Lower lobe of right lung (tissue), 2 donors: ENCODE results near the gene CHRD. TPM values are rescaled to one million over a fixed set of nuclear protein-coding genes. Genes with fewer than 3 reads are reported as not detected.

Experiments
- ATAC-seq, 2 donors: fragments of 200-7000 bp; cut with Tn5 transposase; one replicate each; pipeline ENCODE4 v1.9.1; 2020 to 2022; ENCODE audit warnings: mild to moderate bottlenecking in 2 of 2, moderate library complexity in 2 of 2
- DNase-seq: peaks from one replicate; pipeline ENCODE4 v3.0.0-alpha.2; 2020
- H3K27ac ChIP-seq: fragments of 200-600 bp; one replicate; pipeline ENCODE4 v1.8.0; 2022
- H3K27me3 ChIP-seq: fragments of 200-600 bp; one replicate; pipeline ENCODE4 v1.8.0; 2022; ENCODE audit warnings: low read depth
- H3K36me3 ChIP-seq: fragments of 200-600 bp; one replicate; pipeline ENCODE4 v1.8.0; 2022; ENCODE audit warnings: mild to moderate bottlenecking
- H3K4me1 ChIP-seq: fragments of 200-600 bp; one replicate; pipeline ENCODE4 v1.8.0; 2022
- H3K4me3 ChIP-seq: fragments of 200-600 bp; one replicate; pipeline ENCODE4 v1.8.0; 2022; ENCODE audit warnings: mild to moderate bottlenecking
- H3K9me3 ChIP-seq: fragments of 200-600 bp; one replicate; pipeline ENCODE4 v1.8.0; 2022
- intact Hi-C: fragments of 100-400 bp; cut with DNase I; formaldehyde crosslinking; loops from one replicate; pipeline ENCODE4 v1.11.0; 2022
- total RNA-seq: library from RNA; stranded (reverse); fragmentation: NEBNext Ultra II Directional; extraction: Animal tissue kit (Norgen Biotek cat#: 25700); gene quantifications from one replicate; pipeline ENCODE4 v1.2.1, GENCODE V29; 2021
- TF ChIP-seq, protein P1 (sequence below): fragments of 200-600 bp; IDR thresholded peaks from one replicate; pipeline ENCODE4 v1.8.0; 2022; ENCODE audit warnings: antibody characterized with exemption, mild to moderate bottlenecking
- donor health status: DM: no; HTN: yes; CAD: no; lungs with severe emphysema.

The CHRD gene
- total RNA-seq, 1 donor from 2014 or later: 4.1 TPM

DNA sequence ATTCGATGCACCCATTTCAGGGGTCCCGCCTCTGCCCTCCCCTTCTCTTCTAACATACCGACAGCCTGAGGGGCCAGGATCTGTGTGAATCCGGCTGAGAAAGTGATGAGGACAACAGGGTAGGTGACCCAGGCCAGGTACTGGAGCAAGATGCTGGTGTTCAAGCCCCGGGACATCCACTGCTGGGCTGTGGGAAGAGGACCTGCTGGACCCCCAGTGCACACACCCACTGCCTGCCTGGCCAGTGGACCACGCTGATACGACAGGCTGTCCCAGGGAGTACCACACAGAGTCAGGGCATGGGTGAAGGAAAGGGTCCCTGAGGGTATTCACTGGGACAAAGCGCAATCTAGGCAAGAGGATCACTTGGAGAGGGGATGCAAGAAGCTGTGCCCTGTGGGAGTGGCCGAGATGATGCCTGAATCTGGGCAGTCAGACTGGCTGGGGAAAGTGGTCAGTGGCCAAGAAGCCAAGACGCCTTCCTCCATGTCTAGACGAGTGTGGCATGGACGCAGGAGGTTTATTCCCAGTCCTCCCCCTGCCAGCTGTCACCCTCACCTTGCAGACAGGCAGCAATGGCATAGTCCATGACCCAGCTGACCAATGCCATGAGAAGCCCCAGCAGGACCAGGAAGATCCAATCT, 21.6 kb upstream of the CHRD start:
- no peak for ATAC-seq
- no peaks in the 10 kb centered on the region for H3K9me3 ChIP-seq
- peaks cover 9% of the 10 kb centered on the region for H3K4me1 ChIP-seq
- no peak overlapping the region for H3K4me3 ChIP-seq
- TF ChIP-seq, protein P1, sequence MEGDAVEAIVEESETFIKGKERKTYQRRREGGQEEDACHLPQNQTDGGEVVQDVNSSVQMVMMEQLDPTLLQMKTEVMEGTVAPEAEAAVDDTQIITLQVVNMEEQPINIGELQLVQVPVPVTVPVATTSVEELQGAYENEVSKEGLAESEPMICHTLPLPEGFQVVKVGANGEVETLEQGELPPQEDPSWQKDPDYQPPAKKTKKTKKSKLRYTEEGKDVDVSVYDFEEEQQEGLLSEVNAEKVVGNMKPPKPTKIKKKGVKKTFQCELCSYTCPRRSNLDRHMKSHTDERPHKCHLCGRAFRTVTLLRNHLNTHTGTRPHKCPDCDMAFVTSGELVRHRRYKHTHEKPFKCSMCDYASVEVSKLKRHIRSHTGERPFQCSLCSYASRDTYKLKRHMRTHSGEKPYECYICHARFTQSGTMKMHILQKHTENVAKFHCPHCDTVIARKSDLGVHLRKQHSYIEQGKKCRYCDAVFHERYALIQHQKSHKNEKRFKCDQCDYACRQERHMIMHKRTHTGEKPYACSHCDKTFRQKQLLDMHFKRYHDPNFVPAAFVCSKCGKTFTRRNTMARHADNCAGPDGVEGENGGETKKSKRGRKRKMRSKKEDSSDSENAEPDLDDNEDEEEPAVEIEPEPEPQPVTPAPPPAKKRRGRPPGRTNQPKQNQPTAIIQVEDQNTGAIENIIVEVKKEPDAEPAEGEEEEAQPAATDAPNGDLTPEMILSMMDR: no peak
- no peak for DNase-seq
- peaks cover 10% of the 10 kb centered on the region for H3K36me3 ChIP-seq
- intact Hi-C loops: no loop called here
- no peaks in the 10 kb centered on the region for H3K27me3 ChIP-seq
- H3K27ac ChIP-seq: no peak overlapping the region

DNA sequence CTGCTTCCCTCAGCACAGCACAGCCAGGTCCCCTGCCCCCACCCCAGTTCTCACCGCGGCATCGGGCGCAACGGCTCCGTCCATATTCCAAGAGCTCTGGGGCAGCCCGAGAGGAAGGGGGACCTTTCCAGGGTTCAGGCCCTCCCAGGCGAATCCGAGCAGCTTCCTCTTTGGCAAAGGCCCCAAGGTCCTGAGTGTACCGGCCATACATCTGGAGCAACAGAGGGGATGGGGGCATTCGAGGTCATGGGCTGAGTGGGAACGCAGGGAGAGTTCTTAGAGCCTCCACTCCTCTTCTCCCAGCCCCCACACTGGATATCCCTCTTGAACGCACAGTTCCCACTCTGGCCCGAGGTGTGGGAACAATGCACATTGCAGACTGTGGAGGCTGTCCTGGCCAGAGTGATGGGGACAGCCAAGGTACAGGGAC, 20.9 kb upstream of the CHRD start:
- peaks cover 10% of the 10 kb centered on the region for H3K36me3 ChIP-seq
- no peak for DNase-seq

DNA sequence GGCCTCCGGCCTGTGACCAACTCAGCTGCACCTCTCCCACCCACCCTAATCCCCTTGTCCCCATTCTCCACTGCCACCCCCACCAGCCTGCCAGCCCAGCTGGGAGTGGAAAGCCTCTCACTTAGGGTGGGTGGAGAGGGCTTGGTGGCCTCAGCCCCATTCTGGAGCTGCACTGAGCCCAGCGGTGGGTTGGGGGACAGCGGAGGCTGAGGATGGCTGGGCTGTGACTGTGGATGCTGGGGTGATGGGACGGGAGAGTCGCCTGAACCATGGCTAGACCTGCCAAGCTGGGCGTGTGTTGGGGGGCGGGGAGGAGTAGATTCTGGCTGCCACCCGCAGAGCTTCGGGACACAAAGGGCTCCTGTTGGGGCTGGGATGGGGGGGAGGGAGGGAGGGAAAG, 20.2 kb upstream of the CHRD start:
- Histone ChIP-seq H3K9me3 (no peaks in the 10 kb centered on the region), H3K4me3 (no peak overlapping the region), H3K27ac (no peak overlapping the region), H3K36me3 (peaks cover 11% of the 10 kb centered on the region), H3K4me1 (peaks cover 22% of the 10 kb centered on the region), H3K27me3 (no peaks in the 10 kb centered on the region)
- intact Hi-C loops: no loop called here
- ATAC-seq (no peak), DNase-seq (no peak)
- TF ChIP-seq, protein P1: no peak

More for the DNA sequence above, 20.9 kb upstream of the CHRD start:
- Histone ChIP-seq H3K4me1 (peaks cover 15% of the 10 kb centered on the region), H3K9me3 (no peaks in the 10 kb centered on the region), H3K27ac (no peak overlapping the region), H3K4me3 (no peak overlapping the region), H3K27me3 (no peaks in the 10 kb centered on the region)
- TF ChIP-seq, protein P1: no peak
- intact Hi-C loops: no loop called here
- ATAC-seq: no peak

DNA sequence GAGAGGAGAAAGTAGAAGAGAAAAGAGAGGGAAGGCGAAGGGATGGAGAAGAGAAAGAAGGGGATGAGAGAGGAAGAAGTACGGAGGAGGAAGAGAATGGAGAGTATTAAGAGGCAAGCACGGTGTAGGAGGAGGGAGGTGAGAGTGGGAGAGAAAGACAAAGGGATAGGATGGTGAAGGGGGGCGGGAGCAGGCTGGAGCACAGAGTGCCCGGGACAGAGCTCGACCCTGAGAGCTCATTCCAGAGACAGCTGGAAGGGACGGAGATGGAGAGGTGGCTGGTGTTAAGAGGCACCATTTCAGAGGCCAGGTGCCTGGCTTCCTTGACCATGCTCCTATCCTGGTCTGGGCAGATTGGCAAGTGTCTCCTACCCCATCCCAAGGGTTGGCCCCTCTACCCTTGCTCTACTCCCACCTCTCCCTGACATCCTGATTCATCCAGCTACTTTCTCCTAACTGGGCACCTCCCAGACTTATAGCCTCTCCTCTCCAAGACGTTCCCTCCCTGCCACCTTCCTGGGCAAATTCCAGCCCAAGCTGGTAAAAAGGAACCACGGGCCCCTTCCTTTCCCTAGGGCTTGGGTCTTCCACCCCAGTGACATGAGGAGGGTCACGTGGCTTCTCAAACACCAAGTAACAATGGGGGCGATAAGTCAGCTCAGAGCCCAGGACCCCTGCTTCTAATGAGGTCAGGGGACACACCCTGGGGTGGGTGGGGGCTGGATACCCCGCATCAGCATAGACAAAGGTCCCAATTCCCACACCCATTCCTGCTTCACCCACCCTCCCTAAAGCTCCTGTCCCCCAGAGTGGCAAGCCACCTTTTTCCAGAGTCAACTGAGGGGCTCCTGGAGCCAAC, 19.6 kb upstream of the CHRD start:
- peaks cover 23% of the 10 kb centered on the region for H3K4me1 ChIP-seq
- H3K27ac ChIP-seq: no peak overlapping the region

DNA sequence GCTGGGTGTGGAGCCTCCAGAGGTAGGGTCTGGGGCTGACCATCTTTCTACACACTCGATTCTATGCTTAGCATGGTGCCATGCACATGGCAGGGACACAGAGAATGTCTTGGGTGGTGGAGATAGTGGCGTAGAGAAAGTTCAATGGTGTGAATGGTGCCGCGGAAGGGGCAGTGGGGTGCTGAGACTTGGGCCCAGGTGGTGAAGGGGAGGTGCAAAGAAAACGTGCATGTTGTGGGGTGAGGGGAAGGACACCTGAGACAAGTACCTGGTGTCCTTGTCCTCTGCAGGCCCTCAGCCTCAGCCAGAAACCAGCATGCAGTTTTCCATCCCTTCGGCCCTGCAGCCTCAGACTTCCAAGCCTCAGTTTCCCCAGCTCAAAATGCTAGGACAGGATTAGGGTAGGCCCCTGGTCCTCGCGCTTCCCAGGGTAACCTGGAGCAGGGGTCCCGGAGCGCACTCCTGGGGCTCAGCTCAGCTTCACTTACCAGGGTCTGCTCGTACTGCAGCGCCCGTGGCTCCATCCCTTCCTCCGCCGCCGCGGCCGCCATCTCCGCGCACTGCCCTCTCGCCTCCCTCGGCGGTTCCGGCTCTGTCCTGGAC, 18.8 kb upstream of the CHRD start:
- H3K27me3 ChIP-seq: no peaks in the 10 kb centered on the region
- H3K36me3 ChIP-seq: peaks cover 23% of the 10 kb centered on the region
- peak overlapping the region; percentile 97 for H3K27ac ChIP-seq
- no peak for DNase-seq
- H3K4me3 ChIP-seq: peak overlapping the region; percentile 98
- TF ChIP-seq, protein P1: no peak
- no peaks in the 10 kb centered on the region for H3K9me3 ChIP-seq
- intact Hi-C loops: no loop called here
- H3K4me1 ChIP-seq: peaks cover 23% of the 10 kb centered on the region
- no peak for ATAC-seq

More for the DNA sequence above, 19.6 kb upstream of the CHRD start:
- Histone ChIP-seq H3K9me3 (no peaks in the 10 kb centered on the region), H3K36me3 (peaks cover 18% of the 10 kb centered on the region), H3K27me3 (no peaks in the 10 kb centered on the region), H3K4me3 (peak overlapping the region; percentile 98)
- DNase-seq: no peak
- ATAC-seq: no peak
- intact Hi-C loops: no loop called here
- TF ChIP-seq, protein P1: no peak
